DND-41 (cell line): Measurements from ENCODE around the gene MTG2.
A peak's percentile ranks its signal among the peaks of the same experiment; 100 is the strongest.

Source experiments
- ATAC-seq: fragments of 200-7000 bp; cut with Tn5 transposase; 3 replicates; pipeline ENCODE4 v1.9.1; 2021; ENCODE audit warnings: low read depth; ENCODE audit not compliant: insufficient read depth
- DNase-seq: peaks from one replicate; pipeline ENCODE4 v3.0.0-alpha.2; 2020
- H2AFZ ChIP-seq: 2 replicates; pipeline ENCODE4 v1.6.0; 2012; ENCODE audit warnings: low read depth, low read length
- H3K27ac ChIP-seq: 2 replicates; pipeline ENCODE4 v1.5.1; 2012; ENCODE audit warnings: low read length, inconsistent platforms
- H3K27me3 ChIP-seq: fragments of 200-600 bp; sonication (generic); 2 replicates; pipeline ENCODE4 v1.6.0; 2012; ENCODE audit warnings: low read length, mild to moderate bottlenecking, inconsistent platforms; ENCODE audit not compliant: insufficient read depth, poor library complexity
- H3K36me3 ChIP-seq: 2 replicates; pipeline ENCODE4 v1.5.1; 2012; ENCODE audit warnings: low read length, inconsistent platforms; ENCODE audit not compliant: insufficient read depth
- H3K4me1 ChIP-seq: 2 replicates; pipeline ENCODE4 v1.5.1; 2012; ENCODE audit warnings: mild to moderate bottlenecking, low read length; ENCODE audit not compliant: insufficient read depth
- H3K4me2 ChIP-seq: 2 replicates; pipeline ENCODE4 v1.6.0; 2012; ENCODE audit warnings: mild to moderate bottlenecking, moderate library complexity, low read length, inconsistent platforms; ENCODE audit not compliant: insufficient read depth
- H3K4me3 ChIP-seq, 2 experiments: fragments of 200-600 bp in 1 of 2; shearing (Covaris generic) in 1 of 2; 2 replicates each; pipeline ENCODE4 v1.5.1; 2012 to 2016; ENCODE audit warnings: inconsistent platforms in 2 of 2, low read length in 2 of 2, mild to moderate bottlenecking in 2 of 2, low read depth in 1 of 2, moderate library complexity in 1 of 2
- H3K79me2 ChIP-seq: 2 replicates; pipeline ENCODE4 v1.6.0; 2012; ENCODE audit warnings: low read length, inconsistent platforms; ENCODE audit not compliant: insufficient read depth
- H3K9ac ChIP-seq: 2 replicates; pipeline ENCODE4 v1.6.0; 2012; ENCODE audit warnings: low read depth, mild to moderate bottlenecking, inconsistent platforms, low read length, moderate library complexity
- H3K9me3 ChIP-seq: 2 replicates; pipeline ENCODE4 v1.5.1; 2012; ENCODE audit warnings: low read length, moderate library complexity, mild to moderate bottlenecking, inconsistent platforms; ENCODE audit not compliant: insufficient read depth, severe bottlenecking
- H4K20me1 ChIP-seq: 2 replicates; pipeline ENCODE4 v1.6.0; 2012; ENCODE audit warnings: low read length; ENCODE audit not compliant: insufficient read depth
- CTCF ChIP-seq: IDR thresholded peaks from 2 replicates; pipeline ENCODE4 v1.5.1; 2012; ENCODE audit warnings: borderline replicate concordance, low read length, moderate library complexity, mild to moderate bottlenecking; ENCODE audit not compliant: poor library complexity, severe bottlenecking; ENCODE audit errors: extremely low read depth
- EZH2 ChIP-seq: IDR thresholded peaks from 3 replicates; pipeline ENCODE4 v1.6.1; 2012; ENCODE audit warnings: borderline replicate concordance, low read depth, mild to moderate bottlenecking, moderate library complexity, low read length, inconsistent platforms; ENCODE audit not compliant: severe bottlenecking

The MTG2 gene

GRCh38 chr20:62139636-62140035 is 43.2 kb upstream of the MTG2 start:
- DNase-seq, result no peak
- no peak overlapping the region for H3K9ac ChIP-seq
- TF ChIP-seq EZH2 (no peak), CTCF (no peak)
- no peak for ATAC-seq
- no peaks in the 10 kb centered on the region for H3K27me3 ChIP-seq
- H4K20me1 ChIP-seq, result peaks cover 81% of the 10 kb centered on the region
- no peak overlapping the region for H2AFZ ChIP-seq
- H3K36me3 ChIP-seq, result peaks cover 75% of the 10 kb centered on the region
- peaks cover 30% of the 10 kb centered on the region for H3K4me1 ChIP-seq
- H3K4me3 ChIP-seq, result no peak overlapping the region
- peaks cover 79% of the 10 kb centered on the region for H3K79me2 ChIP-seq
- no peaks in the 10 kb centered on the region for H3K9me3 ChIP-seq
- H3K4me2 ChIP-seq, result no peak overlapping the region
- H3K27ac ChIP-seq, result no peak overlapping the region

GRCh38 chr20:62141043-62141396 is 41.8 kb upstream of the MTG2 start:
- DNase-seq, result no peak
- peak overlapping the region; percentile 84 for H3K27ac ChIP-seq
- no peak for TF ChIP-seq EZH2
- no peak for TF ChIP-seq CTCF
- peaks cover 74% of the 10 kb centered on the region for H3K36me3 ChIP-seq
- H3K27me3 ChIP-seq, result no peaks in the 10 kb centered on the region
- H3K79me2 ChIP-seq, result peaks cover 85% of the 10 kb centered on the region
- H3K4me1 ChIP-seq, result peaks cover 44% of the 10 kb centered on the region
- peaks cover 85% of the 10 kb centered on the region for H4K20me1 ChIP-seq
- peak overlapping the region; percentile 83 to 84; a peak in 3 of 4 replicates for H3K4me3 ChIP-seq
- H3K9me3 ChIP-seq, result no peaks in the 10 kb centered on the region
- H3K4me2 ChIP-seq, result peak overlapping the region; percentile 95
- H3K9ac ChIP-seq, result peak overlapping the region; percentile 90
- ATAC-seq, result no peak
- no peak overlapping the region for H2AFZ ChIP-seq

- Histone ChIP-seq H3K9ac (peak overlapping the region; percentile 90), H3K4me1 (peaks cover 48% of the 10 kb centered on the region), H3K27me3 (no peaks in the 10 kb centered on the region), H3K4me3 (peak overlapping the region; percentile 83 to 84), H3K27ac (peak overlapping the region; percentile 84), H3K9me3 (no peaks in the 10 kb centered on the region), H3K4me2 (peak overlapping the region; percentile 95), H3K36me3 (peaks cover 72% of the 10 kb centered on the region), H3K79me2 (peaks cover 87% of the 10 kb centered on the region), H4K20me1 (peaks cover 83% of the 10 kb centered on the region), H2AFZ (no peak overlapping the region)
- TF ChIP-seq EZH2 (no peak), CTCF (peak; percentile 64)
- ATAC-seq (peak; percentile 20), DNase-seq (peak; percentile 43)
Observed at GRCh38 chr20:62141397-62142251, 41.2 kb upstream of the MTG2 start.
